ENCODE results near the gene OR6J1.

- TF ChIP-seq CTCF (IDR thresholded peaks at IDR 0.05; ENCODE audit: low read depth, low read length, missing input control) (no peak), RAD21 (IDR thresholded peaks at IDR 0.05) (no peak), SP1 (IDR thresholded peaks at IDR 0.05) (no peak), ATF3 (IDR thresholded peaks at IDR 0.05) (no peak), MAX (IDR thresholded peaks at IDR 0.05) (no peak), REST (IDR thresholded peaks at IDR 0.05) (no peak), JUND (IDR thresholded peaks at IDR 0.05) (no peak), YY1 (IDR thresholded peaks at IDR 0.05) (no peak)
These were observed 12.1 kb upstream of the OR6J1 start for GRCh38 chr14:22656226-22656625.
